Measurements from ENCODE around the gene MAGOH.
A peak's percentile ranks its signal among the peaks of the same experiment; 100 is the strongest.

MAGOH gene

GRCh38 chr1:53183095-53183990 lies 55.0 kb downstream of the MAGOH start:
- DNase-seq: no peak

GRCh38 chr1:53182716-53183094 lies 55.6 kb downstream of the MAGOH start:
- no peak for DNase-seq

DNA sequence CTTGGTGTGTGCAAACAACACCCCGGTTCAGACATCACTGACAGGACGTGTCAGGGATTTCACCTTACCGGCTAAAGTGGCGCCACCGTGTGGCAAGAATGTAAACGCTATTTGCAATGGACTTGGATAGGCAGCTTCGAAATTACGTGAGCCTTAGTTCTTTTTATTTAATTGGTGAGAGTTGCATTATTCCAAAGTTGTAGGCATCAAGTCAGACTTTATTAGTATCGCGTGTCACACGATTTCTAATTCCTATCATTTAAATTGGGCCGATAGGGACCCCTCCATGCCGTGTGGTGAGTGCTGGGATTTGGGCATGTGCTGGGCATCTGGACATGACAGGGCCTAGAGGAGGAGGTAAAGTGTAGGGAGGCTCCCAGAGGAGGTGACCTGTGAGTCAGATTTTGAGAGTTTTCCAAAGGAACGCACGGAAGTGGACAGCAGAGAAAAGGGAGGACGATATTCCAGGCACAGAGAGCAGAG lies 56.2 kb downstream of the MAGOH start:
- DNase-seq: peak; percentile 80

DNA sequence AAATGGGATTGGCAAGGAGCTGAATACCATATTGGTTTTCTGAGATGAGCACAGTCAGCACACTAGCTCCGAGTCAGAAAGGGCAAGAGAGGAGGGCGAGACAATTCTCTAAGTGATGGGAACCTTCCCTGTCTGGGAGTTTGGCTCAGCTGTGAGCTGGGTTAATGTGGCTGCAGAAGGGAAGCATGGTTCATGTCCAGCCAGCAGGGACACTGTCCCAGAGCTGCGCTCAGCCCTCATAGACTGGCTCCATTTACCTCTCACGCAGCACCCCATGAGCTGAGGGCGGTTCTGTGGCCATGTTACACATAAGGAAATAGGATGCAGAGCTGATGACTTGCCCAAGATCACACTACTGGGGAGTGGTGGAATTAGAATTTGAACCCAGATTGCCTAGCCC lies 57.4 kb downstream of the MAGOH start:
- DNase-seq: no peak

- no peak for DNase-seq
These were observed 58.1 kb downstream of the MAGOH start for GRCh38 chr1:53180226-53180625.
